ENCODE results near the gene KIAA2012.

The KIAA2012 gene

DNA sequence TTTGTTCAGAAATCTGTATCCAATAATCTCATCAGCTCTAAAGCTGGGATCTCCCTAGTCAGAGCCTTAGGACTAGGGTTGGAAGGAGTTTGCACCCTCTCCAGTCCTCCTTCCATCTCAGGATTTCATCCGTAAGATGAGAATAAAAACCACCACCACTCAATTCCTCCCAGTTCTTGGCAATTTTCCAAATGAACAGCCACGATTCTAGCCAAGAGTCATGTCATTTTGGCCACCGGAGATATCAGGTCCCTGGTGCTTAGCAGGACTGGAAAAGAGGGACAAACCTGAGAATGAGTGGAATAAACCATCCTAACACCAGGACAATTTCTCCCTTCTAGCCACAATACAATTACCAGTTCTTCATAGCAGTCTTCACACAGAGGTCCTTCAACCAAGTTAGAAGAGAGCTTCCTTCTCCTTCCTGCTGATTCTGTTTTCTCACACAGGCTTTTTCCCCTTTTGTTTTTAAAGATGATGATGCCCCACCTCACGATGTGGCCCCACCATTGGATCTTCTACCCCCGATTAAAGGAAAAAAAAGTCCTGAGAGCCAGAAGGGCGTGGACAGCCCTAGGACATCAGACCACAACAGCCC, 36.2 kb downstream of the KIAA2012 start:
- H3K4me3 ChIP-seq (ENCODE audit: low read length): no peak overlapping the region
- no peak for DNase-seq (ENCODE audit: low read depth, low spot score)

DNA sequence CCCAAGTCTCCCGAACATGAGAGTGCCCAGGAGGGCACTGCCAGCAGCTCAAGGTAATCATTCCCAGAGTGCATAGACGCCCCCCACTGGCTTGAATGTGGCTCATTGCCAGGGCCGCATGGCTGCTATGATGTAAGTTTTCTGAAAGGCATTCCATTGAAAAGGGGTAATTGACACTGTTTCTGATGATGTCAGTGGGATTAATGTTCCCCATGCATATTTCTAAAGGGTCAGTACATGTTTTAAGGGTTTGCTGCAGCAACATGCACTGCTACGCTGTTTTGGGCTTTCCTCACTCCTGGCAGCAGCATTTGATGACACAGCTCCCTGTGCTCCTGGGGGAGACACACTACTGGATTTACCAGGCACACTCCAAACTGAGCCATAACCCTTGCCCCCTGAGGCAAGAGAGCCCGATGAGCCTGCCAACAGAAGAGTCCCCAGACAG, 36.7 kb downstream of the KIAA2012 start:
- no peak for DNase-seq (ENCODE audit: low read depth, low spot score)

DNA sequence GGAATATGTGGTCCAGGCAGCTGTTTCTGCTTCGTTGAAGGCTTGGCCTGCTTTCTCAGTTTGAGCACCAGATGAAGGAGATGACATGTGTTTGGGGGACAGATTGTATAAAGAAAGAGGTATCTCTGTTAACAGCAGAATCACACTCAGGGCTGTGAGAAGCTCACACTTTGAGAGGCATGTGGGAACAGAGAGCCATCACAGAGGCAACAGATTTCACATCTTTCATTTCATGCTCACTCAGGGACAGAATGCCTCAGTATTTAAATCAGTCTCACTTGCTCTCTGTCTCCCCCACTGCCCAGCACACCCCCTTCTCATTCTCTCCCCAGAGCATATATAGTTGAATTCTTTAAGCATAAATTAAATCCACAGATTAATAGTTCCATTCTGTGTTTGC, 37.4 kb downstream of the KIAA2012 start:
- no peak overlapping the region for H3K4me3 ChIP-seq (ENCODE audit: low read length)
- no peak for DNase-seq (ENCODE audit: low read depth, low spot score)

More for the DNA sequence above, 36.7 kb downstream of the KIAA2012 start:
- H3K4me3 ChIP-seq (ENCODE audit: low read length): no peak overlapping the region

DNA sequence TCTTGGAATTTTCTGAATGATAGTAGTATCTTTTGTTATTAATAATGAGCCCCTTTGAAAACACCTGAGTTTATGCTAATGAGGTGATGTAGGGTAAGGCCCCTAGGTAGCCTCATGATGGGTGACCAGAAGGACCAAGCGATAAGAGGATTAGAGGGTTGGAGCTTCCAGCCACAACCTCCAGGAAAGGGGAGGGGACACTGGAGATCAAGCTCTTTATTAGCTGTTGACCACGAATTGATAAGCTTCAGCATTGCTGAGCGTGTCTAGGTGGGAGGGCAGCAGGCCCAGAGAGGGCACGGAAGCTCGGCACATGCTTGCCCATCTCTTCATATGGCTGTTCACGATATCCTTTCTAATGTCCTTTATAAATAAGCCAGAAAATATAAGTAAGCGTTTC, 39.0 kb downstream of the KIAA2012 start:
- no peak overlapping the region for H3K4me3 ChIP-seq (ENCODE audit: low read length)
- no peak for DNase-seq (ENCODE audit: low read depth, low spot score)

DNA sequence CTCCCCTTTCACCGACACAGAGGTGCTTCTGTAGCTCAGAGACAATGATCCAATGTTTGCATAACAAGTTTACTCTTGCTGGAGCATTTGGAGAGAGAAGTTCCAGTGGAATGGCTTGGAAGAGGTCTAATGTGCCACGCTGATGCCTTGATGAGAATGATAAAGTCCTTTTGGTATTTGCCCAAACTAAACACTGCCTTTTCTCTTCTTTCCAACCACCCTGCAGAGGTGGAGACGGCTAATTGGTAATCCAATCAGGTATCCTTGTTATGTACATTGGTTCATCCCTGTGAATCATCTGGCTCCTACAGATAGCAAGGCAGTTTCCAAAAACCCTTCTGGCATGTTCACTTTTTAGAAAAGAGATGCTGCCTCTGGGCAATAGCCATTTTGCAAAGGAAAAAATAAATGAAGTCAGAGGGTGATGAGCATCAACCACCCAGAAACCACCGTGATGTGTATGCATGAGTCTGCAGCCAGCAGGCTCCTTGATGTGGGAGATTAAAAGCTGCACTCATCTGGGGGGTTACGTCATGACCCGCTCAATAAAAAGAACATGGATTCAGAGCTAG, 40.6 kb downstream of the KIAA2012 start:
- peak; percentile 55 for DNase-seq (ENCODE audit: low read depth, low spot score)
- no peak overlapping the region for H3K4me3 ChIP-seq (ENCODE audit: low read length)

DNA sequence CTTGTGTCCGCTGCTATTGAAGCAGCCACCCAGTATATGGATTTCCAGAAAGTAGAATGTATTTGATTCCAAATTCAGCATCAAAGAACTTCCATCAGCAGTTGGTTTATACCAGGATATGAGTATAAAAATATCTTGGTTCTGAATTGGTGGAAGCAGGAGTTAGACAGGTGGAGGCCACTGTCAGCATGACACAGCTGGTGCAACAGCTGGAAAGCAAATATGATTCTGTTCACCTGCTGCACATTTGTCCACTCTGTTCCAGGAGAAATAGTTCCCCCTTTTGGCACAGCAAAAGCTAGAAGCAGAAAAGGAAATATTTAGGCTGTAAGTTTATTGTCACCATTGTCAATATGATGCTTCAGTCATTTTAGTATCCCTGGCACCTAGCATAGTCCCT, 41.2 kb downstream of the KIAA2012 start:
- H3K4me3 ChIP-seq (ENCODE audit: low read length): no peak overlapping the region
- no peak for DNase-seq (ENCODE audit: low read depth, low spot score)

DNA sequence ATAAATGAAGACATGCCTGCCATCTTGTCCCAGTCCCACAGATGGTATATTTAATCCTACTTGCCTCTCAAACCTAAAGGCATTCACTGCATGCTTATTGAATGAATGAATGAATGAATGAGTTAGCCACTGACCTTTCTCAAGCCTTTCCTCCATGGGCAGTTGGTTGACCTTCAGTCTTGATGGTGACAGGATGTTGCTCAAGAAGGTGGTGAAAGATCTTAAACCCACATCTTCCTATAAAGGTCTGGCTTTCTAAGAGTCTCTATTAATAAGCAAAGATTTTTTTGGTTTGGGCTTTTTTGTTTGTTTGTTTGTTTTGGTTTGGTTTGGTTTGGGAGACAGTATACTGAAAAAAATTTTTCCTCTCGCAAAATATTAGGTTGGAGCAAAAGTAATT, 41.7 kb downstream of the KIAA2012 start:
- H3K4me3 ChIP-seq (ENCODE audit: low read length): no peak overlapping the region
- no peak for DNase-seq (ENCODE audit: low read depth, low spot score)

DNA sequence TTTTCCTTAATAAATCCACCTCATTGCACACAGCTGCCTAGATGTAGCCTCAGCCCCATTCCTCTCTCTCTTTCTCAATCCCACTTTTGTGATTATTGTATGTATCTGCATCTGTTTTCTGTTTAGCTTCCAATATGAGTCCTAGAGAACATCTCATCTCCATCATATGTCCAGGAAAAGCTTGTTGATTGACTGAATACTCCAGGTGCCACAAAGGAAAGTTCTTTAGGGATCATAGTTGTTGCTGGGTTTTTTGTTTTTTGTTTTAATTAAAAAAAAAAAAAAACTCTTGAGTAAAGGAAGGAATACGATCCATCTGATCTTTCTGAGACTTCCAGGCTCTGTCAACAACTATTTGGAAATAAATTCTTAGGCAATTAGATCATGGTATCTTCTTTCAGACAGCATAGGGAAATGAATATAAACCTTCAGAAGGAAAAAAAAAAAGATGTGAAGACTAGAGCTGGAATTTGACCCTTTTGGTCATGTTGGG, 42.5 kb downstream of the KIAA2012 start:
- H3K4me3 ChIP-seq (ENCODE audit: low read length): no peak overlapping the region
- DNase-seq (ENCODE audit: low read depth, low spot score): no peak

DNA sequence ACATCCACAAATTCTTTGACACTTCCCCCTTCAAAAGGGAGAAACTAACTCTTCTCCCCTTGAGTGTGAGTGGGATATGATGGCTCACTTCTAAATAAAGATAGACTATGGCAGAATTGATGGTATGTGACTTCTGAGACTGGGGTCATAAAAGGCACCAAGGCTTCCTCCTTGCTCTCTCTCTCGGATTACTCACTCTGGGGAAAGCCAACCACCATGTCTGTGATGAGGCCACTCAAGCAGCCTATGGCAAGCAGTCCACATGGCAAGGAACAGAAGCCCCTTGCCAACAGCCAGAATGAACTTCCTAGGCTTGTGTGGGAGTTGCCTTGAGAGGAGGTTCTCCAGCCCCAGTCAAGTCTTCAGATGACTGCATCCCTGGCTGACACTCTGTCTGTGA, 43.6 kb downstream of the KIAA2012 start:
- DNase-seq (ENCODE audit: low read depth, low spot score): no peak
- H3K4me3 ChIP-seq (ENCODE audit: low read length): no peak overlapping the region

DNA sequence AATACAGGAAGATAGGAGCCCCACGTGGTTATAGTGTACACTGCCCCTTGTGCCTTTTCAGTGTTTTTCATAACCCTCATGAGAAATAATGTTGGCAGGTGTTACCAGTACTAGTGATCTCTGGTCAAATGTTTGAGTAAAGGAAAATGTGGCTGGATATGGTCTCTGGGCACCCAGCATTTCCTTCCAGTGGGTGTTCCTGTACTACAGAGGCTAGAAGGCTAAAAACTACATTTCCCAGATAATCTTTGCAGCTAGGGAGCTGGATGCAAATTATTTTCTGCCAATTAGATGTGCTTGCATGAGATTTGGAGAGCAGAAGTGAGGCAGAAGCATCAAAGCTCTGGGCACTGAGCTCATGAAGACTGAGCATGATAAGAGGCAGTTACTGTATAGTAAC, 45.1 kb downstream of the KIAA2012 start:
- no peak overlapping the region for H3K4me3 ChIP-seq (ENCODE audit: low read length)
- no peak for DNase-seq (ENCODE audit: low read depth, low spot score)

DNA sequence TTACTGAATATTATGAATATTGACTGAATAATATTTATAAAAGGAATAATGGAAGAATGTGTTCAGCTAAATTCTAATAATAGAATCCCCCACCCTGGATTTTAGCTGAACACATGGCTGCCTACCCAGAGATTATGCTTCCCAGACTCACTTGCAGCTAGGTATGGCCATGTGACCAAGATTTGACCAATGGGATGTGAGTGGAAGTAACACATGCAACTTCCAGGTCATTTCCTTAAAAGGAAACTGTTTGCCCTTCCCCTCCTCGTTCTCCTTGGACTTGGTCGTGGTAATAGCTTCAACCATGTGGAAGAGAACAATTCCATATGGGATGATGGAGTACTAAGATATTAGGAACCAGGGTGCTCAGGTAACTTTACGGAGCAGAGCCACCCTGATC, 47.8 kb downstream of the KIAA2012 start:
- DNase-seq (ENCODE audit: low read depth, low spot score): no peak
- no peak overlapping the region for H3K4me3 ChIP-seq (ENCODE audit: low read length)

DNA sequence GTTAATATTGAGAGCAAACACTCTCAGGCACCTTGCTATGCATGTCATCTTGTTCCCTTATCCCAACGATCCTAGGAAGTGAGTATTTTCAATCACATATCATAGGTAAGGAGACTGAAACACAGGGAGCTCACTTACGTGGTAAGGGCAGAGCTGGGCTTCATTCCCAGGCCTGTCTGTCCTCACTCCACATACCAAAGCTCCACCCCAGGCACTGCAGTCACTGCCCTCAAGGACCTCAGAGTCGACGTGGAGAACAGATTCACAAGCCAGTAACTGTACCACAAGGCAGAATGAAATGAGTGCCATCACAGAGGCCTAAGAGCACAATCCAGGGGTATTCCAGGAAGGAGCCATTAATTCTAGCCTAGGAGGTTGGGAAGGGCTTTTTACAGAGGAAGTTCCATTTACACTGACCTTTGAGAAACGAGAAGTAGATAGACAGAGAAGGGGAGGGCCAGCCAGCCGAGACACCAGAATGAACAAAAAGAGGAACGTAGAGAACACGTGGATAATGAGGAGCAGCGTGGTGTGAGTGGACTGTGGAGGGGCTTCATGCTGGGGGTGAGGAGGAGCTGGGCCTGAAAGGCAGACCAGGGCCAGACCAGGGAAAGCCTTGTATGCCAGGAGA, 48.6 kb downstream of the KIAA2012 start:
- DNase-seq (ENCODE audit: low read depth, low spot score): no peak
- no peak overlapping the region for H3K4me3 ChIP-seq (ENCODE audit: low read length)

DNA sequence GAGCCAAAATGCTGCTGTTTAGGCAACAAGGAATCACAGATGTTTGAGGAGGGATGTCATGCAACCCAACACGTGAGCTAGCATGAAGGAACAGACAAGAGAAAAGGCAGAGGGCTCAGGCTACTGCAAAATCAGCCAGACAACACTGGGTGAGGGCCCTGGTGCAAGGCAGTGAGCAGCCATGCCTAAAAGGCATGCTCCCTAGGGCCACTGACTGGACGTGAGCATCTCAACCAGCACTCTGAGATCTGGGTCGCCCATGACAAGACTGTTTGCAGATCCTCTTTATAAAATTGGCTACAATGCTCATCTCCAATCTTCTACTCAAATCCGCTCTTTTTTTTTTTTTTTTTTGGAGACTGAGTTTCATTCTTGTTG, 49.1 kb downstream of the KIAA2012 start:
- no peak for DNase-seq (ENCODE audit: low read depth, low spot score)
- H3K4me3 ChIP-seq (ENCODE audit: low read length): no peak overlapping the region

DNA sequence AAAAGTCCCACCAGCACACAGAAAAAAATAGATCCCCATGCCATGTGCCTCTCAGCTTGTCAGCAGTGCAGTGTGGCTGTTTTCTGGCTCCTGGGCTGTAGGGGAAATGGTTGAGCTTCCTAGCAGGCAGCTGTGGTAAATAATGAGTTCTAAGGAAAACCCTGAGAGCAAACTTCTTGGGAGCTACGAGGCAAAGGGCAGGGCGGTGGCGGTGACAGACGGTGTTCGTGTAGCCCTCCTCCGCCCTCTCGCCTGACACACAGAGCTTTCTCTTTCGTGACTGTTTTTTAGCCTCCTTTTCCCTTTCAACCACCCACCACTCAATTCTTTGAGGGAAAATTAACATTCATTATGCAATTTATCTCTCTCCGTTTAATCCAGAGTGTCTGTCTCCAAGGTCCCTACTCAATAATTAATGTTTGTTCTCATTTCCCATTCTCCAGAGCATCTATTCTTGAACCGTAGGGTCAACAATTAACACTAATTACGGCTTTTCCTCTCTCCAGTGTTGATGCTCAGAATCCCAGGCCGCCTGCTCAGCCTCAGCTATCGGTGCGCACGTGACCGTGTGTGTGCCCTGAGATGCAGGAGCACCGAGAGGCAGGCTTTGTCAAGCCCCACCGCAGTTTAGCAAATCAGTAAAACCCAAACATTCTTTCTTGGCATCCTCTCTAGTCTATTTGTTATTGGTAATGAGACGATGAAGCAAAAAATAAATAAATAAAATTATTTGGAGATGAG, 50.1 kb downstream of the KIAA2012 start:
- no peak for DNase-seq (ENCODE audit: low read depth, low spot score)

DNA sequence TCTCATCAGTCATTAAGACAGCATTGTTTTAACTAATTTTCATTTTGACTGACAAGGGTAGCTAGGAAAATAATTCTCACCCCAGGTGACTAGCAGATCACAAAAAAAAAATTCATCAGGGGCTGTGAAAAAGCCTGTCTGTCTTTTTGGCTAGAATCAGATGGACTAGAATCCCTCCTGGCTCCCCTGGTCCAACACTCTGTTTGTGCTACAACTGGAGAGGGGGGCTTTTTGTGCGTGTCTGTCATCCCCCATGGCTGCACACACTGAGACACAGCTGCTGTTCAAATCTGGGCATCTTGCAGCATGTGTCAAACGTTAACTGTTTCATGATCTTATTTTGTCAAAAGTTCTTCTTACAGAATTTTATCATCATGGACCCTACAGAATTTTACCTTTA, 51.2 kb downstream of the KIAA2012 start:
- no peak for DNase-seq (ENCODE audit: low read depth, low spot score)
- no peak overlapping the region for H3K4me3 ChIP-seq (ENCODE audit: low read length)

More for the DNA sequence above, 50.1 kb downstream of the KIAA2012 start:
- no peak overlapping the region for H3K4me3 ChIP-seq (ENCODE audit: low read length)

DNA sequence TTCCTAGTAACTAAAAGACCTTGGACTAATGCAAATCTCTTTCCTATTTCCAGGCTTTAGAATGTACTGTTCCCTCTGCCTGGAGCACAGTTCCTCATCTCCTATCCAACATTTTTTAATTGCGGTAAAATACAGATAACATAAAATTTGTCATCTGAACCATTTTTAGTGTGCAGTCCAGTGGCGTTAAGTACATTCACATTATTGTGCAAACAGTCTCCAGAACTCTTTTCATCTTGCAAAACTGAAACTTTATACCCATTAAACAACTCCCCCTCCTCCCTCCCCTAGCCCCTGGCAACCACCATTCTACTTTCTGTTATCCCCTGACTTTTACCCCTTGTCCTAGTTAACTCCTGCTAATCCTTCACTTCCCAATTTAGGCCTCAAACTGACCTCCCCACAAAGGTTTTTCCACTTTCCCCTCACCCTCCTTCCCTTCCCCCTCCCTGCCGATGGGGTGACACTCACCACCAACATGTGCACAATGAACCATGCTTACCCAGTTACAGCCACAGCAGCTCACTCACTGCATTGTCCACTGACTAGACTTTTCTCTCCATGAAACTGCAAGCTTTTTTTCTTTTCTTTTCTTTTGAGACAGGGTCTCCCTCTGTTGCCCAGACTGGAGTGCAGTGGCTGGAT, 54.8 kb downstream of the KIAA2012 start:
- no peak overlapping the region for H3K4me3 ChIP-seq (ENCODE audit: low read length)
- no peak for DNase-seq (ENCODE audit: low read depth, low spot score)

DNA sequence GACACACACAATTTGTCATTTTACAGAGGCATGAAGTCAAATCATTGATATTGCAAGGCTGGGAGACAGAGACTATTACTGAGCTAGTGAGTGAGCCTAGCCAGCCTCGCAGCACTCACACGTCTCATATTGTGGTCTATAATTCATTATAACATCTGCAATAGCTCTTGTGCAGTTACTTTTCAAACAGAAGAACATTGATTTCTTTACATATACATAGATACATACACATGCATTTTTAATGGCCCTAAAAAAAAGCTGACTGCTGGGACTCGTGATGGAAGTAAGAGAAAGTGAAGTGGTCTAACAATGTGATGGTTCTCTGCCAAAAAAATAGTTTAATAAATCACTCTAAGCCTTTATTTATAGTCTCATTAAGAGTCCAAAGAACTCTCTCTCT, 56.8 kb downstream of the KIAA2012 start:
- no peak overlapping the region for H3K4me3 ChIP-seq (ENCODE audit: low read length)
- no peak for DNase-seq (ENCODE audit: low read depth, low spot score)

DNA sequence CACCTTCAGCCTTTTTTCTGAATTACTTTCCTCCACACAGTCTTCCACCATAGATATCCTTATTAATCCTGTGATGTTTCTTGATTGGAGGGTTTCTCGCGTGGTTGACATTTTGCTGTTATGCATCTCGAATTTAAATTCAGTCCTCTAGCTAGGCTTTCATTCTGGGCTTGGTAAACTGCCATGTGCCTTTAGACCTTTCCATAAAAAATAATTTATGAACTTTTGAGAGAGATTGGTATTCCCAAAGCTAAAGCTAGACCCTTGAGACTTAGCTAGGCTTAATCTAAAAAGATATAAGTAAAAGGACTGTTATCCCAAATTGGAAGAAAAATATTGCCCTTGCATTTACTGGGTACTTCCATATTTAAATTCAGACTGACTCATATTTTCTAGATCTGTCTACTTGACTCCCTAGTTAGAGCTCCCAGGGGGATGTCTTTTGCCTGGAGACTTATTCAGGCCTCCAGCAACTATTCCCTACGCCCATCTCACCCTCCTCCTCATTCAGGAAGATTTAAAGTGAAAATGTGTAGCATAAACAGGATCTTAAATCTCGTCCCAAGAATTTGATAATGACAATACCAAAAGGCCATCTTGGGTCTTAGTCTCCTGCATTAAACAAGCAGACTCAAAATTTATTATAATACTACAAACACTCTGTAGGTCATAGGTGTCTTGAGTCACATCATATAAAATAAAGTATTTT, 60.3 kb downstream of the KIAA2012 start:
- DNase-seq (ENCODE audit: low read depth, low spot score): no peak
- H3K4me3 ChIP-seq (ENCODE audit: low read length): no peak overlapping the region

DNA sequence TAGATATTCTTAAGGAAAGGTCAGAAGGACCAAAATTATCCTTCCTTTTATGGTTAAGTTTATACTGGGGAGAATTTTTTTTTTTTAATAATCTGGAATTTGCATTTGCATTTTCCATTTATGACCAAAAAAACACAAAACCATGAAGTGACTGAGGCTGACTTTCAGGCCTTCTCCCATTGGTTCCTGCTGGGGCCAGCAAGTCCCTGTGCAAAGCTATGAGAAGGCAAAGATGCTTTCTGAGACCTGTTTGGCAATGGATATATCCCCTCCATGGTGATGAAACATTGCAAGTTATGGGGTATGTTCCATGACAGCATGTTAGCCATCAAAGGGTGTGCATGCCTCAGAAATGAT, 60.8 kb downstream of the KIAA2012 start:
- DNase-seq (ENCODE audit: low read depth, low spot score): no peak
- no peak overlapping the region for H3K4me3 ChIP-seq (ENCODE audit: low read length)

All from Jurkat, Clone E6-1 (cell line).